Astrocyte (in vitro differentiated cells and primary cell): ENCODE results near the gene ADAMTS19. TPM values are rescaled to one million over a fixed set of nuclear protein-coding genes. Genes with fewer than 3 reads are reported as not detected.

ENCODE experiments used
- DNase-seq: peaks from one replicate; pipeline ENCODE4 v3.0.0-alpha.2; 2010; ENCODE audit warnings: low read depth
- FAIRE-seq: peaks from 2 replicates; lab custom pipeline; 2011; peaks lifted over from hg19 to GRCh38; lab: Jason Lieb, UNC
- H2AFZ ChIP-seq: 2 replicates; pipeline ENCODE4 v1.6.0; 2012; ENCODE audit warnings: low read depth, low read length, inconsistent platforms
- H3K27ac ChIP-seq: 2 replicates; pipeline ENCODE4 v1.5.1; 2011; ENCODE audit warnings: low read depth, low read length, inconsistent platforms
- H3K27me3 ChIP-seq: 2 replicates; pipeline ENCODE4 v1.6.0; 2011; ENCODE audit warnings: low read length, inconsistent platforms; ENCODE audit not compliant: insufficient read depth
- H3K36me3 ChIP-seq: 2 replicates; pipeline ENCODE4 v1.5.1; 2011; ENCODE audit warnings: low read length, inconsistent platforms; ENCODE audit not compliant: insufficient read depth
- H3K4me1 ChIP-seq: 2 replicates; pipeline ENCODE4 v1.5.1; 2011; ENCODE audit warnings: low read length, inconsistent platforms; ENCODE audit not compliant: insufficient read depth
- H3K4me2 ChIP-seq: 2 replicates; pipeline ENCODE4 v1.6.0; 2012; ENCODE audit warnings: low read length, inconsistent platforms
- H3K4me3 ChIP-seq: 2 replicates; pipeline ENCODE4 v1.5.1; 2011; ENCODE audit warnings: low read depth, mild to moderate bottlenecking, low read length, inconsistent platforms; ENCODE audit not compliant: insufficient read depth
- H3K79me2 ChIP-seq: 2 replicates; pipeline ENCODE4 v1.6.0; 2012; ENCODE audit warnings: mild to moderate bottlenecking, low read length, inconsistent platforms; ENCODE audit not compliant: insufficient read depth
- H3K9ac ChIP-seq: 2 replicates; pipeline ENCODE4 v1.6.0; 2012; ENCODE audit warnings: mild to moderate bottlenecking, low read length, inconsistent platforms
- H3K9me3 ChIP-seq: 2 replicates; pipeline ENCODE4 v1.5.1; 2012; ENCODE audit warnings: low read depth, mild to moderate bottlenecking, low read length, inconsistent platforms; ENCODE audit not compliant: insufficient read depth
- H4K20me1 ChIP-seq: 2 replicates; pipeline ENCODE4 v1.6.0; 2012; ENCODE audit warnings: low read length, inconsistent platforms; ENCODE audit not compliant: insufficient read depth
- H3K27ac Mint-ChIP-seq: one replicate; pipeline ENCODE4 v1.8.0; 2021; ENCODE audit warnings: mild to moderate bottlenecking, mixed read lengths; ENCODE audit not compliant: unreplicated experiment
- H3K27me3 Mint-ChIP-seq: one replicate; pipeline ENCODE4 v1.8.0; 2021; ENCODE audit warnings: low read depth, mixed read lengths; ENCODE audit not compliant: unreplicated experiment
- H3K36me3 Mint-ChIP-seq: one replicate; pipeline ENCODE4 v1.8.0; 2021; ENCODE audit warnings: low read depth, mixed read lengths; ENCODE audit not compliant: unreplicated experiment
- H3K4me1 Mint-ChIP-seq: one replicate; pipeline ENCODE4 v1.8.0; 2021; ENCODE audit warnings: low read depth, mixed read lengths; ENCODE audit not compliant: unreplicated experiment
- H3K4me3 Mint-ChIP-seq: one replicate; pipeline ENCODE4 v1.8.0; 2021; ENCODE audit warnings: mild to moderate bottlenecking, moderate library complexity, mixed read lengths; ENCODE audit not compliant: unreplicated experiment
- H3K9me3 Mint-ChIP-seq: one replicate; pipeline ENCODE4 v1.8.0; 2021; ENCODE audit warnings: mild to moderate bottlenecking, mixed read lengths; ENCODE audit not compliant: unreplicated experiment
- CTCF ChIP-seq: IDR thresholded peaks from 2 replicates; pipeline ENCODE4 v1.5.1; 2011; ENCODE audit warnings: low read depth, mild to moderate bottlenecking, inconsistent platforms, low read length, moderate library complexity; ENCODE audit not compliant: insufficient read depth
- EZH2 ChIP-seq: IDR thresholded peaks from 2 replicates; pipeline ENCODE4 v1.6.1; 2012; ENCODE audit warnings: mild to moderate bottlenecking, low read length, inconsistent platforms; ENCODE audit not compliant: insufficient read depth
- total RNA-seq: library from RNA; stranded (reverse); gene quantifications from 2 replicates; pipeline ENCODE4 v1.2.1, GENCODE V29; 2021

The ADAMTS19 gene
- total RNA-seq, 1 donor from 2014 or later, result 0.61 TPM

- H4K20me1 ChIP-seq, result no peaks in the 10 kb centered on the region
- Mint-ChIP-seq H3K27me3 (no peaks in the 10 kb centered on the region), H3K9me3 (peaks cover 5% of the 10 kb centered on the region), H3K4me3 (no peak overlapping the region), H3K36me3 (no peaks in the 10 kb centered on the region), H3K27ac (no peak overlapping the region), H3K4me1 (no peaks in the 10 kb centered on the region)
- no peak overlapping the region for H3K4me3 ChIP-seq
- H2AFZ ChIP-seq, result no peak overlapping the region
- no peak overlapping the region for H3K4me2 ChIP-seq
- no peaks in the 10 kb centered on the region for H3K4me1 ChIP-seq
- H3K27me3 ChIP-seq, result no peaks in the 10 kb centered on the region
- H3K79me2 ChIP-seq, result no peaks in the 10 kb centered on the region
- no peak overlapping the region for H3K9ac ChIP-seq
- no peaks in the 10 kb centered on the region for H3K36me3 ChIP-seq
- FAIRE-seq (no peak), DNase-seq (no peak)
- H3K9me3 ChIP-seq, result no peaks in the 10 kb centered on the region
- TF ChIP-seq EZH2 (no peak), CTCF (no peak)
- H3K27ac ChIP-seq, result no peak overlapping the region
Observed at GRCh38 chr5:129608350-129608749, 148.3 kb downstream of the ADAMTS19 start.

- H3K4me2 ChIP-seq, result no peak overlapping the region
- H3K36me3 ChIP-seq, result no peaks in the 10 kb centered on the region
- Mint-ChIP-seq H3K4me1 (no peaks in the 10 kb centered on the region), H3K36me3 (no peaks in the 10 kb centered on the region), H3K27me3 (no peaks in the 10 kb centered on the region), H3K27ac (no peak overlapping the region), H3K4me3 (no peak overlapping the region), H3K9me3 (peaks cover 5% of the 10 kb centered on the region)
- no peaks in the 10 kb centered on the region for H3K4me1 ChIP-seq
- no peak overlapping the region for H3K27ac ChIP-seq
- H3K9ac ChIP-seq, result no peak overlapping the region
- no peak overlapping the region for H3K4me3 ChIP-seq
- TF ChIP-seq CTCF, result no peak
- no peak for TF ChIP-seq EZH2
- H2AFZ ChIP-seq, result no peak overlapping the region
- no peaks in the 10 kb centered on the region for H3K9me3 ChIP-seq
- H3K79me2 ChIP-seq, result no peaks in the 10 kb centered on the region
- DNase-seq (no peak), FAIRE-seq (no peak)
- no peaks in the 10 kb centered on the region for H3K27me3 ChIP-seq
- no peaks in the 10 kb centered on the region for H4K20me1 ChIP-seq
Observed at GRCh38 chr5:129609710-129610109, 149.6 kb downstream of the ADAMTS19 start.

- Mint-ChIP-seq H3K36me3 (no peaks in the 10 kb centered on the region), H3K27ac (no peak overlapping the region), H3K9me3 (peaks cover 2% of the 10 kb centered on the region), H3K4me3 (no peak overlapping the region), H3K27me3 (no peaks in the 10 kb centered on the region), H3K4me1 (no peaks in the 10 kb centered on the region)
- Histone ChIP-seq H3K9me3 (no peaks in the 10 kb centered on the region), H3K4me1 (no peaks in the 10 kb centered on the region), H3K79me2 (no peaks in the 10 kb centered on the region), H2AFZ (no peak overlapping the region), H4K20me1 (no peaks in the 10 kb centered on the region), H3K4me2 (no peak overlapping the region), H3K27me3 (no peaks in the 10 kb centered on the region), H3K9ac (no peak overlapping the region), H3K27ac (no peak overlapping the region), H3K36me3 (no peaks in the 10 kb centered on the region), H3K4me3 (no peak overlapping the region)
- DNase-seq (no peak), FAIRE-seq (no peak)
- no peak for TF ChIP-seq EZH2
- TF ChIP-seq CTCF, result no peak
Observed at GRCh38 chr5:129616517-129616916, 156.4 kb downstream of the ADAMTS19 start.
